ENCODE data around the gene COL4A5.

The COL4A5 gene

GRCh38 chrX:108435261-108435660 is 4.4 kb upstream of the COL4A5 start:
- no peak for TF ChIP-seq CTCF (IDR thresholded peaks at IDR 0.05; ENCODE audit: control insufficient read depth, insufficient read depth, low read depth, low read length, missing control alignments)
- no peak overlapping the region for H3K4me3 ChIP-seq (ENCODE audit: control insufficient read depth, low read depth, low read length)
- no peak for DNase-seq (ENCODE audit: low read depth)

GRCh38 chrX:108437349-108438109 is 2.1 kb upstream of the COL4A5 start:
- DNase-seq (ENCODE audit: low read depth): no peak
- TF ChIP-seq CTCF (IDR thresholded peaks at IDR 0.05; ENCODE audit: control insufficient read depth, insufficient read depth, low read depth, low read length, missing control alignments): no peak
- no peak overlapping the region for H3K4me3 ChIP-seq (ENCODE audit: control insufficient read depth, low read depth, low read length)

- DNase-seq (ENCODE audit: low read depth): no peak
- H3K4me3 ChIP-seq (ENCODE audit: control insufficient read depth, low read depth, low read length): no peak within 1 kb of the TSS
- no peak for TF ChIP-seq CTCF (IDR thresholded peaks at IDR 0.05; ENCODE audit: control insufficient read depth, insufficient read depth, low read depth, low read length, missing control alignments)
These were observed 1.5 kb upstream of the COL4A5 start, which contains the start of gene COL4A6 for GRCh38 chrX:108438110-108438623. Gene COL4A6, minus strand, starts transcription at chrX:108438422. Its CDS starts 226 bp downstream, at chrX:108438196.

- TF ChIP-seq CTCF (IDR thresholded peaks at IDR 0.05; ENCODE audit: control insufficient read depth, insufficient read depth, low read depth, low read length, missing control alignments): no peak
- no peak for DNase-seq (ENCODE audit: low read depth)
- peak overlapping the region; percentile 22 for H3K4me3 ChIP-seq (ENCODE audit: control insufficient read depth, low read depth, low read length)
These were observed 491 bp downstream of the COL4A5 start for GRCh38 chrX:108439961-108440696.

GRCh38 chrX:108442901-108443464 is 3.3 kb downstream of the COL4A5 start:
- no peak overlapping the region for H3K4me3 ChIP-seq (ENCODE audit: control insufficient read depth, low read depth, low read length)
- DNase-seq (ENCODE audit: low read depth): no peak
- TF ChIP-seq CTCF (IDR thresholded peaks at IDR 0.05; ENCODE audit: control insufficient read depth, insufficient read depth, low read depth, low read length, missing control alignments): no peak

GRCh38 chrX:108447303-108447702 is 7.7 kb downstream of the COL4A5 start:
- no peak overlapping the region for H3K4me3 ChIP-seq (ENCODE audit: control insufficient read depth, low read depth, low read length)
- no peak for DNase-seq (ENCODE audit: low read depth)
- no peak for TF ChIP-seq CTCF (IDR thresholded peaks at IDR 0.05; ENCODE audit: control insufficient read depth, insufficient read depth, low read depth, low read length, missing control alignments)
